Measurements from ENCODE around the gene GPR173.

GRCh38 chrX:53080628-53081580 lies 32.3 kb downstream of the GPR173 start:
- TF ChIP-seq CTCF (conservative IDR thresholded peaks at IDR 0.05; ENCODE audit: low read depth, low read length) (no peak), EZH2 (IDR thresholded peaks at IDR 0.05; ENCODE audit: low read length, unreplicated experiment) (no peak), EZH2phosphoT487 (IDR thresholded peaks at IDR 0.05; ENCODE audit: borderline replicate concordance, low read length) (no peak)

Data from PC-3 (cell line).